HepG2 (cell line): Measurements from ENCODE around the gene CLCN1.

Experiments used
- KLF16 ChIP-seq, 2 experiments: sonication (generic) in 1 of 2; formaldehyde crosslinking in 1 of 2; IDR thresholded peaks; 2 replicates each; pipeline versions ENCODE4 v1.6.1 to v1.8.0; 2016 to 2023; ENCODE audit warnings: missing genetic modification reagents in 2 of 2, missing compliant biosample characterization in 1 of 2
- RXRA ChIP-seq: sonication (generic); formaldehyde crosslinking; IDR thresholded peaks from 2 replicates; pipeline ENCODE4 v1.5.1; 2020; ENCODE audit warnings: missing genetic modification reagents
- TOPORS ChIP-seq: sonication (generic); formaldehyde crosslinking; IDR thresholded peaks from 2 replicates; pipeline ENCODE4 v1.8.0; 2023; ENCODE audit warnings: mild to moderate bottlenecking, missing genetic modification reagents

DNA sequence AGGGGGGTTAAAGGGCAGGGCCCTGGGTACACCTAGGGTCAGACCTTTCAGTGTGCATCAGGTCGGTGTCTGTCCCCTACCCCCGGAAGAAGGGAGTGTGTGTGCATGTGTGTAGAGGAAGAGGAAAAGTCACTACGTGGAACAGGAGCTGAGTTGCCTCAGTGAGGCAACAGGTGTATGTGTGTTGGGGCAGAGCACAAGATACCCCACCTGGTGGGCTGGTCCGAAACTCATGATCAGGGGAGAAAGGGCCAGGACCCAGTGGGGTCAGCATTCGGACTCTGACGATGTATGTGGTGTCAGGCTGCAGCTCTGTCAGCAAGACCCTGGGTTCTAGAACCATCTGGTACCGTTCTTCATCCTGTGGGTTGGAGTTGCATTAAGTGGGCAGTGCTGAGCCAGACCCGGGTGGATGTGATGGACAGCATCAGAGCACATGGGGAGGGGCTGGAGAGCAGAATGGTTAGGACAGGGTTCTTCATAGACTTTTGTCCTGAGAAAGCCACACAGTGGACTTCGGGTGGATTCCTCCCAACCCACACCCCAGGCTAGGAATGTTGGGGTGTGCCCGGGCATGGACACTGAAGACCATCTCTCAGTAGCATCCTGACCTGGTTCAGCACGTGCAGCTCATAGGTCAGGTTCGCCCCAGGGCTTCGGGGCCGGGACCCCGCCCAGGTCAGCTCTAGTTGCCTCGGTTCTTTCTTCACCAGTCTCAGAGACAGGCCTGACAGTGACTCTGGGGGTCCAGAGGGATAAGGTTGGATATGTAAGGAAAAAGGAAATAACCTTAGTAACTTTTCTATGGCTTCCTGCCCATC, 82.0 kb downstream of the CLCN1 start:
- TF ChIP-seq RXRA (CRISPR knock-in tag) (no peak), TOPORS (CRISPR knock-in tag) (no peak), KLF16 (CRISPR knock-in tag; IDR thresholded peaks at IDR 0.05) (no peak)
